SHP77 treated with DMSO at 0.1 percent for 48 hours (cell line): ENCODE results near the gene FSTL5.
"Not testable (repeated sequence)": the region's sequence is repeated elsewhere in the genome, so short reads cannot be mapped to it uniquely, and the experiment has no call there.

Source experiments
- DNase-seq: peaks from one replicate; lab custom pipeline; 2025; lab: John Stamatoyannopoulos, UW

Gene FSTL5

GRCh38 chr4:162103908-162104307, 59.9 kb downstream of the FSTL5 start:
- DNase-seq = not testable (repeated sequence)

DNA sequence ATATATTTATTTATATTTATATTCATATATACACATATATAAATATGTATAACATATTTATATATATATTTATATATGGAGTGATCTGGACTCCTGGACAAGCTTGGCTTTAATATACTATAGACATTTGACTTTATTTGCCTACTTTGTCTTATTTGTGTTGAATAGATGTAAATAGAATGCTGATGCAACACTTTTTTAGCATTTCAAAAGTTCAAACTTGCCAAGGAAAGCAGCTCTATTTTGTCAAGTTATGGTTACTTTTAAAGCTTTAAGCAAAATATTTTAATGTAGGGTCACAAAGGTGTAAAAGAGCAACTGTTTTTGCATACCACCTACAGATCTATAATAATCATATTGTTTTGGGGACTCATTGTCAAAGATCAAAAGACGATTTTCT, 61.1 kb downstream of the FSTL5 start:
- DNase-seq = no peak

DNA sequence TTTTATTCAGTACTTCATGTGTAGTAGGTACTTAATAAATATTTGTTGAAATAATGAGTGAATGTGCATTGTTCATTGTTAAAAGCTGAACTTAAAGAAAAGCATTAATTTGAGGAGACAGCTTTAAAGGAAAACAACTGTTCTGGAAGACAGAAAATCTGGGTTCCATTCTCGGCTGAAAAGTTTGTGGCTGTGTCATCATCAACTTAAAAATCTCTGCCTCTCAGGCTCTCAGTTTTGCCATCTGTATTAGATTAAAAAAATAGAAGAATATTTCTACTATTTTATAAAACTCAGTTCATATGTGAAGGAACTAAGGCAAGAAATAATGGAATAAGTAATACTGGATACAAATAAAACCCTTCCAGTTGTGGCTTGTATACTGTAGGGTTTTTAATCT, 62.5 kb downstream of the FSTL5 start:
- no peak for DNase-seq

DNA sequence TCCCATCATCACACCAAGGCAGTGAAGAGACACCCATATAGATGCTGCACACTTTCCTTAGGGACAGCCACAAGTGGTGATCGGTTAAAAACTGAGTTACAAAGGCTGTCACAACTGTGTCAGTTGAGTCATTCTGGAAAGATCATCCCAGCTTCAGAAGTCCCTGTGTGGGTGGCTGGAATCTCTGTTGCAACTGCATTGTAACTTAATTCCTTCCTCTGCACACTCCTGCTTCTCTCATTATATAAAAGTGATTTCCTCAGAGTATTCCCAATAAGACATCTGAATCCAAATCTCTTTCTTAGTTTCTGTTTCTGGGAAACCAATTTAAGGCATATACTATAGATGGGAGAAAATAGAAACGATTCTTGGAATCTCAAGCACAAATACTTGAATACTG, 88.1 kb downstream of the FSTL5 start:
- no peak for DNase-seq

DNA sequence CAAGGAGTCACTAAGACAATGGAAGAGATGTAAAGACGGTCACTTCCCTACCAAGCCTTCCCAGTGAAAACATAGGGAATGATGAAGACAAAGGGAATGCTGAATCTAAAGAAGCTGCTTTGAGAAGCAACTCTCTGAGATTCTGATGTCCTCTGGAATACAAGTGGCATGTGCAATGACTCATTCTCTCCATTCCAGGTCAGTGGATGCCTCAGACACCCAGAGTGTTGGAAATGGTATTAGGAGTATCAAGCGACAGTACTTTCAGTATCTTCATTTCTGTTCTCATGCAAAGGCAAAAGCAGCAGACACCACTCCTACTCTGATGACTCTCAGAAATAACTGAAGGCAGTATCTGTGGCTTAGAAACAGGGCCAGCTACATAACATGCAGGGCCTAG, 102.6 kb downstream of the FSTL5 start:
- no peak for DNase-seq

- DNase-seq = no peak
These were observed 104.1 kb downstream of the FSTL5 start for GRCh38 chr4:162059656-162060055.

- DNase-seq = peak; percentile 7
These were observed 106.8 kb downstream of the FSTL5 start for GRCh38 chr4:162056990-162057389.

DNA sequence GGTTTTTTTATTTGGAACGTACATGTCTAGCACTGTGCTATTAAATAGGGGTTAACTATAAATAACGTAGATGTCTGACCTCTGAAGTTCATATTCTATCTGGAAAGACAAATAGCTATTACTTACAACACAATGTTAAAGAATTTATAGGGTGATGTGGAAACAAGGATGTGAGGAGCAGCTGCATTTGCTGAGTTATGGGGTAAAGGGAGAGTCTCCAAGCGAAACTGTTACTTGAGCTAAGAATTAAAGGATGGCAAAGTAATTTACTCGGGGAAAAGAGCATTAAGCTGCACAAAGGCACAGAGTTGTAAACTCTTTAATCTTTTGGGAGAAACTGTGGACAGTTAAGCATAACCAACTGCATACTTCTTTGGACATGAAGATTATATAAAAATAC, 117.7 kb downstream of the FSTL5 start:
- DNase-seq = no peak

GRCh38 chr4:162038112-162038511, 125.7 kb downstream of the FSTL5 start:
- no peak for DNase-seq

DNA sequence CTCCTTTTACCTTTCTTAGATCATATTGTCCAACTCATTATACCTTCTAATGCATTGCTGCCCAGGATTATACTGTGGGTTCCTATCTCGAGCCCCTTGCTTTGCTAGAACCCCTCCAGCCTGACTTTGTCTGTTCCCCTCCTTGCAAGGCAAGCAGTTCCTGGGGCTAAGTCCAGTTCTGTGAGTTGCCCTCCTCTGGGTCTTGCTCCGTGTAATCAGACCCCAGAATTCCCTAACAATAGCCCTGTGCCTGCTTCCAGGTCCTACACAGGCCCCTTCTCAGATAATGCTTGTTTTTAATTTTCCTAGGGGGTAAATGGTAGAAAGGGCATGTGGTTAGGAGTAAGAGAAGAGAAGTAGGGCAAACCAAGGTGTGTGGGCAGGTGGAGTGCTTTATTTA, 145.9 kb downstream of the FSTL5 start:
- no peak for DNase-seq

- no peak for DNase-seq
These were observed 146.8 kb downstream of the FSTL5 start for GRCh38 chr4:162016991-162017390.

DNA sequence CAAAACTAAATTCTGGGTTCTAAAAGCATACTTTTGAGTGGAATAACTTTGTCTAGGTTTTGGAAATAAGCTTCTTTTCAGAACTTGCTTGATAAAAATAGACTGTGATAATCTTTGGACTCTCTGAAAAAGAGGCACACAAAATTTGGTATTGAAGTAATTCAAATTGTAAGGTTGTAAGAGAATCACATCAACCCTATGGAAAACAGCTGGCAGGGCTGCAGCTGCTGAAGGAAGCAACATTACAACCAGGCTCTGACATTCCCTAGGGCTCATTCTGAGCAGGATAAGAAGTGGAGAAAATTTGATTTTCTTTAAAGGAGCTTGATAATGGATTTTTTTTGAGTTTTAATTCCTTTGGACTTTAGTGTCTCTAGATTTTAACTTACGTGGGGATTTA, 147.6 kb downstream of the FSTL5 start:
- no peak for DNase-seq

- no peak for DNase-seq
These were observed 148.7 kb downstream of the FSTL5 start for GRCh38 chr4:162015090-162015489.

GRCh38 chr4:162011089-162011488, 152.7 kb downstream of the FSTL5 start:
- DNase-seq = no peak

GRCh38 chr4:162010362-162010761, 153.4 kb downstream of the FSTL5 start:
- DNase-seq = no peak

- DNase-seq = no peak
These were observed 171.5 kb downstream of the FSTL5 start for GRCh38 chr4:161992317-161992716.

- no peak for DNase-seq
These were observed 172.0 kb downstream of the FSTL5 start for GRCh38 chr4:161991811-161992210.

DNA sequence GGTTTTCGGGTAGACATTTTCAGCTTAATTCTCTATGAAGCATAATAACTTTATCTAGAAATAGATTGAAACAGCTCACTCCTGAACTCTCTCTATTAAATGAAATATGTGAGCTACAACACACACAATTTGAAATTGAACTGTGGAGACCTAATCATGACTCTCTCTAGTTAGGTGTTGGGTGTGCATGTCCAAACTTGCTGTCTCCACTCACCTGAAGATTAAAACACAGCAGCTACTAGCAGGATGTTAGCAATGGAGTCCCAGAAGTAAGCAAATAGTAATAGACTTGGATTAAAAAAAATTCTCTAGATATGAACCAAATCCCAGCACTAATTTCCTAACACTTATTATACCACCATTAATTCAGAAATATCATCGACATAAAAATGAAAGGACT, 173.1 kb downstream of the FSTL5 start:
- DNase-seq = no peak

DNA sequence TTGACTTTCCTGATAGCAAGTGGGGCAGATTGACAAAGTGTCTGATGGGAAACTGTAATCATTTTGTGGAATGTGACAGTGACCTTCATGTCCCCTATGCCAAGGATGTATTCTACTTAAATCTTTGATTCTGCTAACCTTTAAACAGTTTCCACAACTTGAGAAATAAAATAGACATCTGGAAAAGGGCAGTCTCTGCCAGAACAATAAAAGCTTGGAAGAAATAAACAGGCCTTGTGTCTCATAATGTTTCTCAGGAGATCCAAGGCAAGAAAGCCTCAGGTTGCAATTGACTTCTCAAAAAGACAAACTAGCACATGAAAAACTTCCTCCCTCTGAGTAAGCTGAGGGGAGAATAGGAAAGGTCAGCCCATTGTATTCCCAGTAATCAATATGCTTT, 174.9 kb downstream of the FSTL5 start:
- DNase-seq = no peak

GRCh38 chr4:161987611-161988010, 176.2 kb downstream of the FSTL5 start:
- no peak for DNase-seq

- no peak for DNase-seq
These were observed 211.4 kb downstream of the FSTL5 start for GRCh38 chr4:161952382-161952781.

DNA sequence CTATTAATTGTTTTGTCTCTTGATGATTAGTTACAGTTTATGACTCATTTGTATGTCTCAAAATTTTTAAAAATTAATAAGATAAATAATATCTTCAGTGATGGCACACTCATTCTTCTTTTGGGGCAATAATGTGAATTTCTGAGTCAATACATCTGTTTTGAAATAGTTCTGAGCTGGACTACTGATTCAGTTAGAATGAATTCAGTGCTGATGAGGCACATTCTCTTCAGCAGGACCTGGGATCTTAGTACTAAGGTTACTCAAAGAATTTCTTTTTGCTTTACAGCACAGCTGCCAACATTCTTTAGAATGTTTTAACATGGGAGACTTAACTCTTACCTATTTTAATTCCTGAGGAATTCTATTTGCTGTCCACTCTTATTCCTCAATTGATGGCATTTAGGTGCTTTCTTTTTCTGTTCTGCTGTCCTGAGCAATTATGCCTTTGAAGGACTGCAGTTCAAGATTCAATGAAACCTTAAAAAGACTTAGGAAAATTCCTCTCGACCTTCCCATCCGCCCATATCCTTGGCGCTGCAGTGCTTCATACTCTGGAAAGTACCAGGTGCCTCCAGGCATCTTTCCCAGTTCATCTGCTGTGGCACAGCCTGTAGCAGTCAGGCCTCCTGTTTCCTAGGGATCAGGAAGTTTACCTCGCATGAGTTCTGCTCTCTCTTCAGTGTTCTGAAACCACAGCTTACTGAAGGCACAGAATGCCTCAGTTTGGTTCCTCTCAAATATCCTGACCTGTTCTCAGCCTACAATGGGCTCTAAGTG, 213.7 kb downstream of the FSTL5 start:
- no peak for DNase-seq

DNA sequence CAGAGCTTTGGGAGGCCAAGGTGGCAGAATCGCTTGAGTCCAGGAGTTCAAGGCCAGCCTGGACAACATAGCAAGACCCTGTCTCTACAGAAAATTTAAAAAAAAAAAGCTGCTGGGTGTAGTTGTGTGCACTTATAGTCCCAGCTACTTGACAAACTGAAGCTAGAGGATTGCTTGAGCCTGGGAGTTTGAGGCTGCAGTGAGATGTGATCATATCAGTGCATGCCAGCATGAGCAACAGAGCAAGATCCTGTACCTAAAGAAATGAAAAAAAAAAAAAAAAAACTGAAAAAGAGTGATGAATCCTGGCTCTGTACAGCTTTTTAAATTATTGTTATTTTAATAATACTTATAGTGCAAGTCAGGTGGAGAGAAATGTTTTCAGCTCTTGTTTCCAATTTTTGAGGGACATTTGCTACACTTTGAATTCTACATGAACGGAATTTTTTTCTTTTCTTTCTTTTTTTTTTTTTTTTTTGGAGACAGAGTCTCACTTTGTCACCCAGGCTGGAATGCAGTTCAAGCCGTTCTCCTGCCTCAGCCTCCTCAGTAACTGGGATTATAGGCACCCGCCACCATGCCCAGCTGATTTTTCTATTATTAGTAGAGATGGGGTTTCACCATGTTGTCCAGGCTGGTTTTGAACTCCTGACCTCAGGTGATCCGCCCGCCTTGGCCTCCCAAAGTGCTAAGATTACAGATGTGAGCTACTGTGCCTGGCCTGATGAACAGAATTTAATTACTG, 215.6 kb downstream of the FSTL5 start:
- no peak for DNase-seq

DNA sequence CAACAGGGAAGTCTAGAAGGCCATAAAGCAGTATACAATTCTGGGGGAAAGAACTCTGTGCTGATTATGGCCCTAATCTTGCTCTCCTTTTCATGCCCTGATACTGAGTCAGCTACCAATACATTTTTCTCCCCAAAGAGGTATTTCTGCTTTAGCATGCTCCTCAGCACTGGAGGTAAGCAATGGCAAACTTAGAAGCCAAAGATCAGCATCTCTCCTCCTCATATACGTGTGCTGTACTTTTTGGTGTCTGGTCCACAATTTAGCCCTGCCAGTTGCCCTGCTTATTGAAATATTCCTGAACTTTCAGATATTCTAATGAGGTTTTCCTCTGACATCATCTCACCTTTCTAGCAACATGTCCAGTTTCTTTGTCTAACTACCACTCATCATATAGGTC, 226.2 kb downstream of the FSTL5 start:
- DNase-seq = no peak
